ENCODE measurements around the gene GSDMA. TPM values are rescaled to one million over a fixed set of nuclear protein-coding genes. Genes with fewer than 3 reads are reported as not detected.

GSDMA gene
- not detected in 2 replicates for total RNA-seq

GRCh38 chr17:39962642-39963220 is at the start of gene GSDMA:
GSDMA (plus strand) TSS chr17:39963004; CDS start chr17:39965688, 2,684 bp downstream.

GRCh38 chr17:39927101-39927928 is 35.5 kb upstream of the GSDMA start, which contains the start of the genes LRRC3C and ORMDL3:
LRRC3C (plus strand) TSS chr17:39927732; CDS start chr17:39941524, 13,792 bp downstream.
ORMDL3 (minus strand) TSS chr17:39927601; CDS start chr17:39924203, 3,398 bp downstream.

GRCh38 chr17:39980351-39981206 is 17.8 kb downstream of the GSDMA start, which contains the start of gene PSMD3:
PSMD3 (plus strand) TSS chr17:39980807; CDS start chr17:39980971, 164 bp downstream.

GRCh38 chr17:40015005-40015997 is 52.5 kb downstream of the GSDMA start, which contains the start of gene CSF3:
CSF3 (plus strand) TSS chr17:40015440; CDS start chr17:40015475, 35 bp downstream.

Small RNAs within 50 kb of the gene (small RNA-seq; reads per million reads assigned to genes)
- 484 reads per million, percentile 99 among the genes with 10 or more reads in this experiment for gene SNORD124

Other genes with a start within 250 kb of the GSDMA start
- 12.1 and 15.2 TPM in 2 replicates for gene MIEN1, start 232.5 kb upstream of the GSDMA start, total RNA-seq
- gene GRB7, start 225.1 kb upstream of the GSDMA start, total RNA-seq, result 0.20 and 0.37 TPM in 2 replicates
- gene IKZF3, start 98.7 kb upstream of the GSDMA start, total RNA-seq, result not detected in 2 replicates
- gene ZPBP2, start 94.8 kb upstream of the GSDMA start, total RNA-seq, result not detected in 2 replicates
- 3.7 and 4.0 TPM in 2 replicates for gene GSDMB, start 44.4 kb upstream of the GSDMA start, total RNA-seq
- 22.1 and 32.7 TPM in 2 replicates for gene ORMDL3, start 35.4 kb upstream of the GSDMA start, total RNA-seq
- not detected in 2 replicates for gene LRRC3C, start 35.3 kb upstream of the GSDMA start, total RNA-seq
- 121 and 155 TPM in 2 replicates for gene PSMD3, start 17.8 kb downstream of the GSDMA start, total RNA-seq
- gene CSF3, start 52.4 kb downstream of the GSDMA start, total RNA-seq, result 2.9 and 10.2 TPM in 2 replicates
- gene MED24, start 91.4 kb downstream of the GSDMA start, total RNA-seq, result 54.2 and 57.0 TPM in 2 replicates
- gene THRA, start 100.0 kb downstream of the GSDMA start, total RNA-seq, result 20.2 and 21.5 TPM in 2 replicates
- 2.6 and 3.1 TPM in 2 replicates for gene NR1D1, start 137.6 kb downstream of the GSDMA start, total RNA-seq
- 51.8 and 70.6 TPM in 2 replicates for gene MSL1, start 159.0 kb downstream of the GSDMA start, total RNA-seq
- gene CASC3, start 177.5 kb downstream of the GSDMA start, total RNA-seq, result 40.4 and 49.1 TPM in 2 replicates
- gene RAPGEFL1, start 214.5 kb downstream of the GSDMA start, total RNA-seq, result 1.8 and 2.3 TPM in 2 replicates